ENCODE results near the gene CLEC20A.

GRCh38 chr1:178530037-178530402 is 33.3 kb upstream of the CLEC20A start:
- TF ChIP-seq POLR2AphosphoS5 (IDR thresholded peaks at IDR 0.05; ENCODE audit: borderline replicate concordance, low read depth, low read length) = no peak
- TF ChIP-seq EZH2 (IDR thresholded peaks at IDR 0.05) = no peak
- no peak for TF ChIP-seq FOXP2 (optimal IDR thresholded peaks at IDR 0.05; ENCODE audit: control extremely low read depth, extremely low read length, insufficient read depth)

Data from SK-N-MC (cell line).